T-helper 2 cell treated with Interferon-gamma antibody and Interleukin-4, amounts not matched to agents 100 ng/mL and 5 ng/mL, for 36 hours (primary cell): ENCODE measurements around the gene SVEP1. TPM values are rescaled to one million over a fixed set of nuclear protein-coding genes. Genes with fewer than 3 reads are reported as not detected.
"Not testable (repeated sequence)": the region's sequence is repeated elsewhere in the genome, so short reads cannot be mapped to it uniquely, and the experiment has no call there.

ENCODE experiments used
- intact Hi-C: fragments of 100-400 bp; cut with micrococcal nuclease; formaldehyde crosslinking; loops from one replicate; pipeline ENCODE4 v1.15.1; 2023
- total RNA-seq: library from RNA; stranded (reverse); gene quantifications from 2 replicates; pipeline ENCODE4 v1.2.3, GENCODE V29; 2022

SVEP1 gene
- total RNA-seq, 1 donor from 2014 or later, result not detected

GRCh38 chr9:110579862-110580219, 300 bp upstream of the SVEP1 start:
- intact Hi-C loops, result no loop called here

- intact Hi-C loops, result no loop called here
Observed at GRCh38 chr9:110578575-110579033, 937 bp downstream of the SVEP1 start.

- intact Hi-C loops, result no loop called here
Observed at GRCh38 chr9:110575945-110576344, 3.6 kb downstream of the SVEP1 start.

- intact Hi-C loops, result no loop called here
Observed at GRCh38 chr9:110575169-110575568, 4.4 kb downstream of the SVEP1 start.

DNA sequence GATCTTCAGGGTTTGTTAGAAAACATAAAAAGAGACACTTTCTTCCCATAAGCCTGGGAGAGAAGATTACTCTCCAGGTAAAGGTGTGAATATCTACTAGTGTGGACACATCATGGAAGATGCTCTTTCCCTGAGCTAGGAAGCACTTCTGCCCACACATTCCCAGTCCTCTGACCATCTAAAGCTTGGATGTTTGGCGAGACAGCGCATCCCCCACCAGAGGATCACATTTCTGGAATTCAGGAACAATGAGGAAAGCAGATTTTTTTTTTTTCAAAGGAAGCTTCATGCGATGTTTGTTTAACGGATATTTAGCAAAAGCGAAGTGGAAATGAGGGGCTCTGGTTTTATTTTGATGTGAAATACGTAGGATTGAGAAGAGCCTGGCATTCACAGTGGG, 6.2 kb downstream of the SVEP1 start:
- intact Hi-C loops, result no loop called here

DNA sequence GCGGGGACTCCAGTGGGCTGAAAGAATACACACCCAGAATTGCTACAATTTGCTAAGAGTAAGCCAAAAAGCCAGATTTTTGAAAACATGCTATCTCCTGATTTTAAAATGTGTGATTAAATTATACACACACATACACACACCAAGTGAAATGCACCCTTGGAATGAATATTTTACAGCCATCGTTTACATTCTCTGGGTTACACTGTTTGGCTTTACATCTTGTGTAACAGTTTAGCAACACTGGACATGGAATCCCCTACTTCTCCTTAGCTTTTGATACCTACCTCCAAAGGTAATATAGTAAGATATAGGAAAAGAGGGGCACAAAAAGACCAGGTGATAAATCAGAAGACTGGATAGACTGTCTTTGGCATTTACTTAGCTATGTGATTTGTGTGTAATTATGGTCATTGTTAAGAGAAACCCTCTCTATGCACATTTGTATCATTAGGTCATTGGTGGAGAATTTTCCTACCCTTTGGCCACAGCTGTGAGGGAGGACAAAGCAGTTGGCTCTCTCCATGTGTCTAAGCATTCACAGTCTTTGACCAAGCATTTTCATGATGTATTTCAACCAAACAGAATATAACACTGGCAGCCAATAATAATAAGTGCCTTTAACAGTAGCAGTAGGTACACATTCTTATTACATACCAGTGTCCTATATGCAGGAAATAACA, 7.6 kb downstream of the SVEP1 start:
- intact Hi-C loops, result no loop called here

- intact Hi-C loops, result no loop called here
Observed at GRCh38 chr9:110566156-110566555, 13.4 kb downstream of the SVEP1 start.

- intact Hi-C loops, result no loop called here
Observed at GRCh38 chr9:110561826-110562225, 17.7 kb downstream of the SVEP1 start.

- intact Hi-C loops, result no loop called here
Observed at GRCh38 chr9:110559869-110560268, 19.7 kb downstream of the SVEP1 start.

GRCh38 chr9:110555551-110556331, 23.8 kb downstream of the SVEP1 start:
- intact Hi-C loops, result no loop called here

DNA sequence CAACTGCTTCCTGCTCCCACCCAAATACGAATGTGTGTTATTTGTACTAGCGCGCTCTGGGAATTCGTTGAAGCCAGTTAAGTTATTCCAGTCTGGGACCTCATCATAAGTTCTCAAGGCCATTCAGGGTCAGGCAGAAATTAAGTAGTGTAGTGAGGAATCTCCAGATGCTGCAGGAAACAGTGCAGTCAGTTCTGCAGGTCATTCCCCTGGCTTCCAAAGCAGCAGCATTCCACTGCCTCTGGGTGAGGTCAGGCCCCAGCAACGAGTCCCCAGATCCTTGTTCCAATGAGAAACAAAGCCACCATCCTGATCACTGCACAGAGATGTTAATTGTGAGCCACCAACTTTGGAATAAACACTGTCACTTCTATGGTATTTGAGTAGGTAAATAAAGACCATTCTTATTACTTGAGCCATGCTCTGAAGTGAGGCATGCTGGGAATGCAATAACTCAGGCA, 33.1 kb downstream of the SVEP1 start:
- intact Hi-C loops, result no loop called here

DNA sequence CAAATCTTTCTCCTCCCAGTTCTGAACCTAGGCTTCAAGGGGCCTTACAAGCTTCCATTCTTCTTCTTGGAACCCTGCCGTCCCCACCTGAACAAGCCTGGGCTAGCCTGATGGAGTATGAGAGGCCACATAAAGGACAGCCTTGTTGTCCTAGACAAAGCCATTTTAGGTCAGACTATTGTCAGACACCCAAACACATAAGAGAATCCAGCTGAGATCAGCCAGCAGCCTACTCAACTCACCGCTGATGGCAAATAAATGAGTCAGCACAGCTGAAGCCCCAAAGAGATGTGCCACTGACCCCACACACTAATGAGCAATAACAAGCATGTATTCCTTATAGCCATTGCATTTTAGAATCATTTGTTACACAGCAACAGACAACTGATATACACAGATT, 33.8 kb downstream of the SVEP1 start:
- intact Hi-C loops, result no loop called here

- intact Hi-C loops, result no loop called here
Observed at GRCh38 chr9:110543631-110544051, 35.9 kb downstream of the SVEP1 start.

DNA sequence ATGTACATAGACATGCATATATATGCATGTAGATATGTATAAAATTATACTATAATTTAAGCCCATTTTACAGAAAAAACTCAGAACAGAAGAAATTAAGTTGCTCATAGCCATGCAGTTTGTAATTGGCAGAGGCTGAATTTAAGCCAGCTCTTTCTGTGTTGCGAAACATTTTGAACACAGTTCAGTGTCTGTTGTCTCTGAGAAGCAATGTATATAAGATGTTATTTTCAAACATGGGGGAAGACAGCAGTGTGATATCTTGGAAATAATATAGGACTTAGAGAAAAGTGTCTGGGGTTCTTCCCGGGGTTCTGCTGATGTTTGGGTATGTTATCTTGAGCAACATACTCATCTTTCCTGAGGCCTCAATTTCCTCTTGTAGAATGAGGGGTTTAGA, 37.6 kb downstream of the SVEP1 start:
- intact Hi-C loops, result no loop called here

DNA sequence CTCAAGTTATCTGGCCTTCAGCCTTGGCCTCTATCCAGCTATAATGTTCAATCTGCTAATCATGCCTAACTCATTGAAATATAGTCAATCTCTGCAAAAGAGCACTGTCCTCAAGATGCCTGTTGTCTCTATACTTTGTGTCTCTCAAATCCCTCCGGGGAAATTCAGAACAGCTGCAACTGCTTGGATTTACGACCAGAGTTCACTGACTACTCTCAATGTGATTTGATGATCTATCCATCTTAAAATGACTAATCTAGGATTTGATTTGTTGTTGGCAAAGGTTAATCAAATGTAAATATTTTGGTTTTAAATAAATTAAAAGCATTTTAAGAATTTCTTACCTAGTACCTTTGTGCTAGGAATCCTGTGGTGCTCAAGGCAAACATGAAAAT, 40.9 kb downstream of the SVEP1 start:
- intact Hi-C loops, result no loop called here

DNA sequence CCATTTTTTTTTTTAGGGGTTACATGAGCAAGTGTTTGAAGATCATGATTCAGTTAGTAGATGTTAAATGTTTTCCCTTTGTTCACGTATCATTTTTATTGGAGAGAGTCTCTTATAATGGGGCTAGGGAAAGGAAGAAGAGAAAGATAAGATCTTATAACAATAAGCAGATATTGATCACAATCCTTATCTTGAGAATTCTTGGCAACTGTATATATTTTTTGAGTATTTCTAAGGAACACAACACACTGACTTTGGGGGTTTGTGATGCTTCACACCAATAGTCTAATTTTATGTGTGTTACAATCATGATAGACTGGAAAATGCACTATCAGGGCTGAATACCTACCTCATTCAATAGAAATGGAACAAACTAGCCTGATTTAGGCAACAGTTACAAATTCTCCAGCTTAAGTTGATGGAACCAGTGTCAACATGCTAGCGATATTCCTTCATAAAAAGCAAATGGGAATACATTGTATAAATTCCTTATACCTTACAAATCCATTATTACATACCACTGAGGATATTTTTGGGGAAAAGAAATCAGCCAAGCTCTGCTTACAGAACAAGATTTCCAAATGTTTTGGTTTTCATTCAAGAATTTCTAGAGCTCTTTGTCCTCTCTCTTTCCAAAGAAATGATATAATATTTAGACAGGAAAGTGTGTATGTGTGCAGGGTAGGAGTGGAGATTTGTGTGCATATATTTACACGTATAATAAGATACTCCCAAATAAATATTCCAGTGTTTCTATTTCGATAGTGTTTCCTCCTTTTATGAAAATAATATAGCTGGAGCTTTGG, 41.5 kb downstream of the SVEP1 start:
- intact Hi-C loops, result no loop called here

DNA sequence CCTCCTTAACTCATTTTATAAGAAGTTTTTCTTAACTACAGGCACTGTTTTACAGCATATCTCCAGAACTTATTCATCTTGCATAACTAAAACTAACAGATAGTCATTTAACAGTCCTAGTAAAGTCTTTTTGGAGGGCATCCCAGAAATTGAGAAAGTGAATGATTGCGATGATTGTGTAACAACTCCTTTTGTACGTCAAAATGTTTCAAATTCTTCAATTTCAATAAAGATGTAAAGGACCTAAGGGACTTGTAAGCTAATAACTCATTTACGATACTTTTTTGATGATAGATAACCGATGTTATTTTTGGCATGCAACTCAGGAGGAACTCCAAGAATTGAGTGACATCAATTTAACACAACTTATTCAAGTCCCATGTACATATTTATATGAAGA, 42.7 kb downstream of the SVEP1 start:
- intact Hi-C loops, result no loop called here

DNA sequence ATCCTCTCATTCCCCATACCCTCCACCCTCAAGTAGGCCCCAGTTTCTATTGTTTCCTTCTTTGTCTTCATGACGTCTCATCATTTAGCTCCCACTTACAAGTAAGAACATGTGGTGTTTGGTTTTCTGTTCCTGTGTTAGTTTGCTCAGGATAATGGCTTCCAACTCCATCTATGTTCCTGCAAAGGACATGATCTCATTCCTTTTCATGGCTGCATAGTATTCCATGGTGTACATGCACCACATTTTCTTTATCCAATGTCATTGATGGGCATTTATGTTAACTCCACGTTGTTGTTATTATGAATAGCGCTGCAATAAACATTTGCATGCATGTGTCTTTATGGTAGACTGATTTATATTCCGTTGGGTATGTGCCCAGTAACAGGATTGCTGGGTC, 45.4 kb downstream of the SVEP1 start:
- intact Hi-C loops, result not testable (repeated sequence)

GRCh38 chr9:110532908-110533665, 46.5 kb downstream of the SVEP1 start:
- intact Hi-C loops, result no loop called here

DNA sequence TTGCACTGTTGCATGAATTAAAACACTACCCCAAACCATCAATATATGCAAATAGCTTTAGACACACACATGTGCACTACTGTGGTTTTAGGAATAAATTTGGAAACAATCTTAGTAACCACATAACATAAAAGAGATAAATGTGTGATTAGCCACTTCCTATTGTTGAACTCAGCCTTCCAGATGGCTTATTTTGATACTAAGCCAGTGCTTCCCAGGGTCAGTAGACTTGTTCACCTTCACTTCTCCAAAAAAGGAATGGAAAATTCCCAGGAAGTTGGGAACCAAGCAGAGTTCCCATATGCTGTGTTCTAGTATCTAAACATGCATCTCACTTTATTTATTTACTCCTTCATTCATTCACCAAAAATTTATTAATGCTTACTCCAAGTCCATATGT, 47.8 kb downstream of the SVEP1 start:
- intact Hi-C loops, result no loop called here

- intact Hi-C loops, result not testable (repeated sequence)
Observed at GRCh38 chr9:110531241-110531640, 48.3 kb downstream of the SVEP1 start.
